ENCODE data around the gene PTTG1. TPM values are rescaled to one million over a fixed set of nuclear protein-coding genes. Genes with fewer than 3 reads are reported as not detected.
A peak's percentile ranks its signal among the peaks of the same experiment; 100 is the strongest.

Gene PTTG1
- total and polyA plus RNA-seq, 2 of the 8 experiments (the other 6 are each of a cell fraction or from before 2014, with no cell fraction given) = 240 to 478 TPM

DNA sequence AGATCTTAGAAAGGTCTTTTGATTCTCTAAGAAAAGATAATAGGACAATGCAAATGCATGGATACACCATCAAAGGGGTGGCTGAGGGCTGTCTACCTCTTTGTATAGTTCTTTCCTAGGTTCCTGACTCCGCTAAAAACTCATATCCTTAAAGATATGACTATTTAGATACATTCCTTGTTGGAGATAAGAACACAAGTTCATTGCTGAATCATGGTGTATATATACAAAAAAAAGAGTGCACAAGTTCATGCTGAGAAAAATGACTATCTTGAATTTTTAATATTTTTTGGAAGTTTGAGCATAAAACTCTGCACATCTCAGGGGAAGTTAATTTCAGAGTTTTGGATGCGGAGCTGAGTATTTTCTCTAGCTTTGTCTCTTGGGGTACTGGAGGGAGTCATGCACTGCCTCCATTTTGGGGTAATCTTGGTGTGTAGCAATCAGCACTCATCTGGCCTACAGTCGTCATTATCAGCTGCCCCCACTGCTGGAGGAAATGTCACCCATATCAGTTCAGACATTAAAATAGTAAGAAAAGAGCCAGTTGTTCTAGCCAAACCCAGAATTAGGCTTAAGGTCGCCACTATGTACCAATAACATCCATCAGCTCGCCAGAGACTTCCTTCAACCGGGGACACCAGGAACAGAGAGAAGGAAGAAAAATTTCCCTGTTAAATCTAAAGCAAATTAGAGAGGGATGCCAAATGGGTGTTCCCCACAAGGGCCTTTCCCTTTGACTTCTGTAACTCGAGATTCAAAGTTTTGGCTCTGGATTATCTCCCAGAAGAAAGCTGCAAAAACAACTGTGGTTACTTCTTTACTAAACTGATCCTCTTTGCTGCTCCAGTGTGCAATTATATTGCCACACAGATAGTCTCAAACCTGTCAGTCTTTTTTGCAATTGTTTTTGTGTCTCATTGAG is 49.0 kb downstream of the PTTG1 start:
- Histone ChIP-seq H4K8ac (ENCODE audit: extremely low read depth, insufficient read depth, low read length) (no peak overlapping the region), H2BK12ac (ENCODE audit: low read depth, low read length) (no peak overlapping the region; the same call in 1 of the 2 replicates), H3K27me3 (replicated peaks in 1 of 4; ENCODE audit: control insufficient read depth in 3 of 4, extremely low read depth in 1 of 4, insufficient read depth in 3 of 4, low read length in 3 of 4) (no peaks in the 10 kb centered on the region), H2BK20ac (ENCODE audit: low read length) (no peak overlapping the region), H3K18ac (ENCODE audit: extremely low read depth, low read length) (no peak overlapping the region), H3K79me2 (ENCODE audit: control insufficient read depth in 1 of 2, insufficient read depth in 2 of 2, low read length in 2 of 2) (no peaks in the 10 kb centered on the region), H3K23ac (ENCODE audit: insufficient read length) (no peak overlapping the region), H2BK120ac (replicated peaks; ENCODE audit: low read depth, low read length) (no peak overlapping the region), H2BK15ac (ENCODE audit: low read length) (no peak overlapping the region), H3K4me1 (replicated peaks in 1 of 4; ENCODE audit: control insufficient read depth in 3 of 4, insufficient read depth in 4 of 4, low read length in 3 of 4) (peaks cover 0 to 6% (median 2%) of the 10 kb centered on the region in 4 experiments; a peak in 4 of 7 replicates), H4K20me1 (replicated peaks in 1 of 2; ENCODE audit: control insufficient read depth in 1 of 2, insufficient read depth in 2 of 2, low read length in 2 of 2) (no peaks in the 10 kb centered on the region), H3K4me2 (ENCODE audit: insufficient read depth in 1 of 2, low read depth in 2 of 2, low read length in 2 of 2) (no peak overlapping the region), H3K36me3 (ENCODE audit: control insufficient read depth in 2 of 4, insufficient read depth in 4 of 4, low read length in 3 of 4) (no peaks in the 10 kb centered on the region), H3K4me3 (ENCODE audit: extremely low read depth in 1 of 4, insufficient read depth in 2 of 4, low read depth in 3 of 4, low read length in 4 of 4) (no peak overlapping the region), H3K14ac (ENCODE audit: insufficient read length) (no peak overlapping the region), H4K5ac (ENCODE audit: insufficient read length, low read depth, low read length) (no peak overlapping the region), H2AK5ac (ENCODE audit: low read depth, low read length) (no peak overlapping the region), H2AFZ (ENCODE audit: low read length) (0 out of 2 replicates have a peak overlapping the region, but pooled peaks have one; percentile 6), H3K9me3 (ENCODE audit: insufficient read depth in 2 of 2, low read depth in 1 of 2, low read length in 1 of 2) (no peaks in the 10 kb centered on the region), H3K79me1 (ENCODE audit: low read depth, low read length) (no peaks in the 10 kb centered on the region), H3K27ac (ENCODE audit: low read depth, low read length) (no peak overlapping the region), H3K4ac (replicated peaks; ENCODE audit: insufficient read length, low read depth, low read length) (no peak overlapping the region), H3K23me2 (ENCODE audit: low read depth, low read length) (no peaks in the 10 kb centered on the region), H3K9ac (replicated peaks in 1 of 4; ENCODE audit: extremely low read depth in 1 of 4, low read depth in 3 of 4, low read length in 3 of 4) (peak overlapping the region in 1 of 4 experiments; percentile 43; a peak in 1 of 7 replicates), H3K56ac (replicated peaks; ENCODE audit: insufficient read length, low read depth, low read length) (no peak overlapping the region), H2BK5ac (ENCODE audit: low read depth, low read length) (peak overlapping the region; percentile 12; the same call in 1 of the 2 replicates), H4K91ac (replicated peaks; ENCODE audit: insufficient read length, low read length) (no peak overlapping the region)
- 75% methylated on average over 7 of the region's 7 CpGs; no CpG with 5 or more reads in 1 of the 2 experiments for WGBS, 2 experiments (ENCODE audit: extremely low coverage in 1 of 2, insufficient coverage in 1 of 2, insufficient read length in 1 of 2, insufficient replicate concordance in 2 of 2, low coverage in 1 of 2, low lambda C conversion rate in 2 of 2, missing lambda C conversion rate in 1 of 2)
- ChIA-PET POLR2A (ENCODE audit: partially characterized antibody) (no interaction called here), CTCF (ENCODE audit: partially characterized antibody) (interaction anchor here (0.9 to 1.4 kb wide), 3 partner anchors 32 to 177 kb away, joined by 3 to 5 read pairs (median 4); no protein-coding TSS in a partner anchor)
- FAIRE-seq (no peak), DNase-seq (ENCODE audit: low read depth in 1 of 2, low spot score in 2 of 2) (no peak)
- TF ChIP-seq TCF12 (IDR thresholded peaks at IDR 0.05; ENCODE audit: low read depth, low read length) = no peak
- no peak for TF ChIP-seq RXRA (IDR thresholded peaks at IDR 0.05; ENCODE audit: insufficient read depth, low read depth, low read length)
- TF ChIP-seq SRF (IDR thresholded peaks at IDR 0.05; ENCODE audit: low read depth, low read length) = no peak
- TF ChIP-seq SP2 (IDR thresholded peaks at IDR 0.05; ENCODE audit: low read length) = no peak
- TF ChIP-seq, protein P1, sequence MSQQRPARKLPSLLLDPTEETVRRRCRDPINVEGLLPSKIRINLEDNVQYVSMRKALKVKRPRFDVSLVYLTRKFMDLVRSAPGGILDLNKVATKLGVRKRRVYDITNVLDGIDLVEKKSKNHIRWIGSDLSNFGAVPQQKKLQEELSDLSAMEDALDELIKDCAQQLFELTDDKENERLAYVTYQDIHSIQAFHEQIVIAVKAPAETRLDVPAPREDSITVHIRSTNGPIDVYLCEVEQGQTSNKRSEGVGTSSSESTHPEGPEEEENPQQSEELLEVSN (IDR thresholded peaks at IDR 0.05) = no peak
- TF ChIP-seq, protein P2, sequence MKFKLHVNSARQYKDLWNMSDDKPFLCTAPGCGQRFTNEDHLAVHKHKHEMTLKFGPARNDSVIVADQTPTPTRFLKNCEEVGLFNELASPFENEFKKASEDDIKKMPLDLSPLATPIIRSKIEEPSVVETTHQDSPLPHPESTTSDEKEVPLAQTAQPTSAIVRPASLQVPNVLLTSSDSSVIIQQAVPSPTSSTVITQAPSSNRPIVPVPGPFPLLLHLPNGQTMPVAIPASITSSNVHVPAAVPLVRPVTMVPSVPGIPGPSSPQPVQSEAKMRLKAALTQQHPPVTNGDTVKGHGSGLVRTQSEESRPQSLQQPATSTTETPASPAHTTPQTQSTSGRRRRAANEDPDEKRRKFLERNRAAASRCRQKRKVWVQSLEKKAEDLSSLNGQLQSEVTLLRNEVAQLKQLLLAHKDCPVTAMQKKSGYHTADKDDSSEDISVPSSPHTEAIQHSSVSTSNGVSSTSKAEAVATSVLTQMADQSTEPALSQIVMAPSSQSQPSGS (IDR thresholded peaks at IDR 0.05; ENCODE audit: low read length) = no peak
- no peak for TF ChIP-seq EGR1 (IDR thresholded peaks at IDR 0.05; ENCODE audit: borderline replicate concordance, low read depth, low read length)
- TF ChIP-seq CHD1 (IDR thresholded peaks at IDR 0.05; ENCODE audit: low read depth, low read length) = no peak
